ENCODE measurements around the gene ITGA2B. TPM values are rescaled to one million over a fixed set of nuclear protein-coding genes. Genes with fewer than 3 reads are reported as not detected.

The ITGA2B gene
- polyA plus RNA-seq, 1 donor (not counting 4 experiments of a cell fraction or from before 2014, with no cell fraction given): not detected

- no peak overlapping the region for H3K4me3 ChIP-seq (ENCODE audit: control insufficient read depth in 2 of 3, extremely low read depth in 1 of 3, insufficient read depth in 2 of 3, low read depth in 1 of 3, low read length in 3 of 3)
Measured at GRCh38 chr17:44353672-44354331, 35.6 kb downstream of the ITGA2B start.

GRCh38 chr17:44352828-44353671 lies 36.4 kb downstream of the ITGA2B start:
- Histone ChIP-seq H3K9me3 (ENCODE audit: control insufficient read depth, low read depth, low read length) (no peaks in the 10 kb centered on the region), H2AFZ (ENCODE audit: control insufficient read depth, low read length) (no peak overlapping the region), H3K79me2 (ENCODE audit: control insufficient read depth, insufficient read depth, low read length) (no peaks in the 10 kb centered on the region), H3K4me2 (ENCODE audit: control insufficient read depth, extremely low read depth, insufficient read depth, low read depth, low read length) (no peak overlapping the region), H3K9me1 (ENCODE audit: control insufficient read depth, extremely low read depth, insufficient read depth, low read length) (no peaks in the 10 kb centered on the region), H4K20me1 (ENCODE audit: control insufficient read depth, extremely low read depth, insufficient read depth, low read length) (no peaks in the 10 kb centered on the region), H3K9ac (ENCODE audit: control insufficient read depth, extremely low read depth, insufficient read depth, low read length) (no peak overlapping the region), H3K27me3 (ENCODE audit: control insufficient read depth, extremely low read depth, insufficient read depth, low read length) (peaks cover 8% of the 10 kb centered on the region), H3K27ac (ENCODE audit: control insufficient read depth, insufficient read depth, low read length) (no peak overlapping the region), H3K4me3 (ENCODE audit: control insufficient read depth in 2 of 3, extremely low read depth in 1 of 3, insufficient read depth in 2 of 3, low read depth in 1 of 3, low read length in 3 of 3) (no peak overlapping the region), H3K4me1 (ENCODE audit: control insufficient read depth, extremely low read depth, insufficient read depth, low read length) (peaks cover 14% of the 10 kb centered on the region), H3K36me3 (ENCODE audit: control insufficient read depth in 2 of 2, extremely low read depth in 1 of 2, insufficient read depth in 2 of 2, low read length in 2 of 2) (peaks cover 25 to 33% of the 10 kb centered on the region in 2 experiments)
- TF ChIP-seq EZH2 (IDR thresholded peaks at IDR 0.05; ENCODE audit: low read length): no peak
- no peak for TF ChIP-seq CTCF (optimal IDR thresholded peaks at IDR 0.05 in 1 of 3, IDR thresholded peaks at IDR 0.05 in 1 of 3, conservative IDR thresholded peaks at IDR 0.05 in 1 of 3; ENCODE audit: extremely low read depth in 1 of 3, insufficient read depth in 2 of 3, low read length in 3 of 3)
- DNase-seq (ENCODE audit: low read depth, low spot score) (no peak), FAIRE-seq (no peak)
- dilution Hi-C loops (cut with MboI; ENCODE audit: extremely low pct_ligation_motif_present, low sequenced_read_pairs): no loop called here

More at GRCh38 chr17:44353672-44354331, 35.6 kb downstream of the ITGA2B start:
- H3K79me2 ChIP-seq (ENCODE audit: control insufficient read depth, insufficient read depth, low read length): no peaks in the 10 kb centered on the region
- H3K9me1 ChIP-seq (ENCODE audit: control insufficient read depth, extremely low read depth, insufficient read depth, low read length): no peaks in the 10 kb centered on the region
- TF ChIP-seq CTCF (optimal IDR thresholded peaks at IDR 0.05 in 1 of 3, IDR thresholded peaks at IDR 0.05 in 1 of 3, conservative IDR thresholded peaks at IDR 0.05 in 1 of 3; ENCODE audit: extremely low read depth in 1 of 3, insufficient read depth in 2 of 3, low read length in 3 of 3): no peak
- no peak for TF ChIP-seq EZH2 (IDR thresholded peaks at IDR 0.05; ENCODE audit: low read length)
- FAIRE-seq: no peak
- H2AFZ ChIP-seq (ENCODE audit: control insufficient read depth, low read length): no peak overlapping the region
- H3K4me2 ChIP-seq (ENCODE audit: control insufficient read depth, extremely low read depth, insufficient read depth, low read depth, low read length): peak overlapping the region; percentile 56
- H3K4me1 ChIP-seq (ENCODE audit: control insufficient read depth, extremely low read depth, insufficient read depth, low read length): peaks cover 7% of the 10 kb centered on the region
- no peak for DNase-seq (ENCODE audit: low read depth, low spot score)
- dilution Hi-C loops (cut with MboI; ENCODE audit: extremely low pct_ligation_motif_present, low sequenced_read_pairs): no loop called here
- no peaks in the 10 kb centered on the region for H4K20me1 ChIP-seq (ENCODE audit: control insufficient read depth, extremely low read depth, insufficient read depth, low read length)
- no peak overlapping the region for H3K9ac ChIP-seq (ENCODE audit: control insufficient read depth, extremely low read depth, insufficient read depth, low read length)
- no peak overlapping the region for H3K27ac ChIP-seq (ENCODE audit: control insufficient read depth, insufficient read depth, low read length)
- H3K27me3 ChIP-seq (ENCODE audit: control insufficient read depth, extremely low read depth, insufficient read depth, low read length): peaks cover 8% of the 10 kb centered on the region
- H3K36me3 ChIP-seq (ENCODE audit: control insufficient read depth in 2 of 2, extremely low read depth in 1 of 2, insufficient read depth in 2 of 2, low read length in 2 of 2): peaks cover 25 to 33% of the 10 kb centered on the region in 2 experiments
- H3K9me3 ChIP-seq (ENCODE audit: control insufficient read depth, low read depth, low read length): no peaks in the 10 kb centered on the region
